ENCODE results near the gene ISLR2. TPM values are rescaled to one million over a fixed set of nuclear protein-coding genes. Genes with fewer than 3 reads are reported as not detected.

Gene ISLR2
- total RNA-seq, 1 donor from 2014 or later, result 2.7 TPM

DNA sequence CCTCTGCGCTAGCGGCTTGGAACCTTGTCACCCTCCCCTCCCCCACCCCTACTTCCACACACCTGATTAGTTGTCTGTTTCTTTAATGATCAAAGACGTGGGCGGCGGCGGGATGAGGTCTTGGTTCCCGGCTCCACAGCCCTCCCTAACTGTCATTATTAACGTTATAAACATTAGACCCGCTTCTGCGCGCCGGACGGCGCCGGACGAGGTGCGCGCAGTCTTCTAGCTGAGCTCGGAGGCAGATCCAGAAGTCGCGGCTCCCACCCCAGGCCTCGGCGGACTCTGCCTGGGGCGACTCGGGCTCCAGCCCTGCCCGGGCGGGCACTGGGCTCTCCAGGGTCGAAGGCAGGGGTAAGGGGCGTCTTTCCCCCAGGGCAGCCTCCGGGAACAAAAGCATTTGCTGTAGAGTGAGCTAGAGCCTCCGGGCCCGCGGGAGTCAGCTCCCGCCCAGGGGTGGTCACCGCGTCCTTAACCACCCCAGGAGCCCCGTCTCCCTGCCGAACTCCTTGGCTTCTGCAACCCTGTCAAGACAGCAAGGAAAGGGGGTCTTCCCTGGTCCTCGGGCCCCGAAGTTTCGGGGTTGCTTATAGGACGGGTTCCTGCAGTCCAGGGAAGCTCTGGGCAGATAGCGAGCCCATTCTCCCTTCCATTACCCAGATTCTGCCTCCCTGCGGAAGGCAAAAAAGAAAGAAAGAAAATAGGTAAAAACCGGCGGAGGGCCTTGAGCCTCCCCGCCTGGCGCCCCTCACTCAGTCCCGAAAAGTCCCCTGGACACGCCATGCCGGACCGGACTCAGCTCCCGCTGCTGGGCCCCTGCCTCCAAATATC lies 2.2 kb upstream of the ISLR2 start:
- ATAC-seq (ENCODE audit: poor library complexity) (peak; percentile 45), DNase-seq (no peak)
- intact Hi-C loops (cut with DNase I), result loop anchor here (2.0 to 5.0 kb wide), 2 partner anchors 179 to 194 kb away; no protein-coding TSS in a partner anchor

GRCh38 chr15:74128785-74129585 lies 1.4 kb upstream of the ISLR2 start:
- intact Hi-C loops (cut with DNase I), result loop anchor here (5.0 kb wide), 1 partner anchor 193 kb away; no protein-coding TSS in a partner anchor
- DNase-seq (no peak), ATAC-seq (ENCODE audit: poor library complexity) (no peak)

DNA sequence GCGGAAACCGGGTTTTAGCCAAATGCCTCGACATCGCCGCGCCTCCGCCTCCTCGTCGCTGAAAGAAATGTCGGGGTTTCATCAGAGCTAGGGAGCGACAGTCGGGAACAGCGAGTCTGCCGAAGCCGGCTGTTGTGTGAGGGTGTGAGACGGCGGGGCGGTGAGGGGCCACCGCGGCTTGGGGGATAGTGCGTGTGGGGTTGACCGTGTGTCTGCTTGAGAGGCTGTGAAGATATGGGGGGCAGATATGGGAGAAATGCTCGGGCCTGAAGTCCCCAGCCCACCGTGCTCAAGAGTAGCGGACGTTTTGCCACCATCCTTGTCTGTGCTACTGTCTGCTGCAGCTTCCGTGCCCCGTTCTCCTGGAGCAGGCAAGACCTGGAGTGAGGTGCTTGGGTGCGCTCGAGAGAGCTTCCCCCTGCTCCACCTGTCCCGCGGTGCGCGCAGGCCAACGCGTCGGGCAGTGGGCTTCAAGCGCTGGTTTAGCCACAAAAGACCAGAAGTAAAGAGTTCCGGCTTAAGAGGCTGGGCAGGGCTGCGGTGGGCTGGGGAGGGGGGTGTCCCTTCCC lies 716 bp upstream of the ISLR2 start:
- ATAC-seq (ENCODE audit: poor library complexity) (no peak), DNase-seq (no peak)
- intact Hi-C loops (cut with DNase I), result loop anchor here (5.0 kb wide), 1 partner anchor 193 kb away; no protein-coding TSS in a partner anchor

- no peak for ATAC-seq (ENCODE audit: poor library complexity)
- intact Hi-C loops (cut with DNase I), result no loop called here
These were observed 652 bp downstream of the ISLR2 start for GRCh38 chr15:74130849-74131627.

GRCh38 chr15:74131628-74132413 lies 1.4 kb downstream of the ISLR2 start:
- intact Hi-C loops (cut with DNase I), result no loop called here

More at GRCh38 chr15:74130849-74131627, 652 bp downstream of the ISLR2 start:
- DNase-seq, result no peak

GRCh38 chr15:74132681-74133651 lies 2.6 kb downstream of the ISLR2 start:
- no peak for ATAC-seq (ENCODE audit: poor library complexity)
- DNase-seq, result no peak
- intact Hi-C loops (cut with DNase I), result no loop called here

More at GRCh38 chr15:74131628-74132413, 1.4 kb downstream of the ISLR2 start:
- no peak for ATAC-seq (ENCODE audit: poor library complexity)
- DNase-seq, result no peak

GRCh38 chr15:74133694-74134386 lies 3.5 kb downstream of the ISLR2 start:
- intact Hi-C loops (cut with DNase I), result no loop called here
- DNase-seq, result no peak
- no peak for ATAC-seq (ENCODE audit: poor library complexity)

DNA sequence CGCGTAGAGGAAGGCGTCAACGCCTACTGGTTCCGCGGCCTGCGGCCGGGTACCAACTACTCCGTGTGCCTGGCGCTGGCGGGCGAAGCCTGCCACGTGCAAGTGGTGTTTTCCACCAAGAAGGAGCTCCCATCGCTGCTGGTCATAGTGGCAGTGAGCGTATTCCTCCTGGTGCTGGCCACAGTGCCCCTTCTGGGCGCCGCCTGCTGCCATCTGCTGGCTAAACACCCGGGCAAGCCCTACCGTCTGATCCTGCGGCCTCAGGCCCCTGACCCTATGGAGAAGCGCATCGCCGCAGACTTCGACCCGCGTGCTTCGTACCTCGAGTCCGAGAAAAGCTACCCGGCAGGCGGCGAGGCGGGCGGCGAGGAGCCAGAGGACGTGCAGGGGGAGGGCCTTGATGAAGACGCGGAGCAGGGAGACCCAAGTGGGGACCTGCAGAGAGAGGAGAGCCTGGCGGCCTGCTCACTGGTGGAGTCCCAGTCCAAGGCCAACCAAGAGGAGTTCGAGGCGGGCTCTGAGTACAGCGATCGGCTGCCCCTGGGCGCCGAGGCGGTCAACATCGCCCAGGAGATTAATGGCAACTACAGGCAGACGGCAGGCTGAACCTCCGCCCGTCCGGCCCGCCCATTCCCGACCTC lies 4.1 kb downstream of the ISLR2 start:
- intact Hi-C loops (cut with DNase I), result no loop called here
- ATAC-seq (ENCODE audit: poor library complexity) (peak; percentile 44), DNase-seq (peak; percentile 72)

GRCh38 chr15:74135041-74135565 lies 4.7 kb downstream of the ISLR2 start:
- DNase-seq (no peak), ATAC-seq (ENCODE audit: poor library complexity) (no peak)
- intact Hi-C loops (cut with DNase I), result no loop called here

GRCh38 chr15:74136540-74136813 lies 6.1 kb downstream of the ISLR2 start:
- intact Hi-C loops (cut with DNase I), result no loop called here
- DNase-seq, result no peak
- no peak for ATAC-seq (ENCODE audit: poor library complexity)

DNA sequence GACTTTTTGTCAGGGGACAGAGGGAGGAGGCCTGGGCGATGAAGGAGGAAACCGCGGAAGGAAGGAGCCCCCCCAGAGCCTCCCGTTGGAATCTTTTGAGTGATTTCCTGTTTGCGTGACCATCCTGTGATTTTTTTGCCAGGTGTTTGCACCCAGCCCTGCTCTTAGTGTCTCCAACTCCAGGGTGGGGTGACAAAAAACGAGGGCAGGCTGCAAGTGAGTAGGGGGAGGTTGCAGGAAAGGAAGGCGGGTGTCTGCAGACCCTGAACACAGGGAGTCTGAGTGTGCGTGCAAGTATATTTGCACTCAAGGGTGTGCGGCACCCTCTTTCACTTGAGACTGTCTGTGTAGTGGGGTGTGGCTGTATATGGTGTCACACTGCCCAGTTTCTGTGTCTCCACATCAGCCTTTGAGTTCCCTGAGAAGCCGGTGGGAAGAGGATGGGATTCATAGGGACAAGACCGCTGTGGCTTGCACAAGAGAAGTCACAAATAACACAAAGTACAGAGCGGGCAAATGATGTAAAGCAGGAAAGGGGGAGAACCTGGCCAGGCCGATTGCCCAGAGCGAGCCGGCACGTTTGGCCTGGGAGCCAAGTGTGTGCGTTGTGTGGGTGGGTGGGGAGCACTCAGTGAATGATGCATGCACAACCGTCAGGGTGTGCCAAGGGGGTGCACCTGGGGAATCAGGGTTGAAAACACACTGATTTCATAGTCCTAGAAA lies 6.6 kb downstream of the ISLR2 start:
- intact Hi-C loops (cut with DNase I), result no loop called here
- ATAC-seq (ENCODE audit: poor library complexity) (peak; percentile 11), DNase-seq (no peak)

- ATAC-seq (ENCODE audit: poor library complexity) (no peak), DNase-seq (no peak)
- intact Hi-C loops (cut with DNase I), result no loop called here
These were observed 7.1 kb downstream of the ISLR2 start for GRCh38 chr15:74137537-74137894.

- DNase-seq (no peak), ATAC-seq (ENCODE audit: poor library complexity) (no peak)
- intact Hi-C loops (cut with DNase I), result no loop called here
These were observed 8.3 kb downstream of the ISLR2 start for GRCh38 chr15:74138642-74139041.

DNA sequence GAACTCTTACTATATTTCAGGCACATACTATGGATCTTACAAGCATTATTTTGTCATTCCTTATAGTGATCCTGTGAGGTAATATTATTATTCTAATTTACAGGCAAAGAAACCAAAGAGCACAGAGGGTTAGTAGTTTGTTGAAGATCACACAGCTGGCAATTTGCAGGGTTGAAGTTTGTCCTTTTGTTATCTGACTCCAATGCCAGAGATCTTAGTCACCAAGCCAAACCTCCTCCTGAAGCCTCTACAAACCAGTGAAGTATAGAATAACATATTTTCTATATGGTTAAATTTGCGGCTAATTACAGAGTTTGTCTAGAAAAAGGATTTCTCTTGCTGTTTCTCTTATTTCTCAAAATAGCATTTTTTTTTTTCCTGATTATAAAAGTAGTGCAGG lies 11.2 kb downstream of the ISLR2 start:
- ATAC-seq (ENCODE audit: poor library complexity) (no peak), DNase-seq (no peak)
- intact Hi-C loops (cut with DNase I), result no loop called here

DNA sequence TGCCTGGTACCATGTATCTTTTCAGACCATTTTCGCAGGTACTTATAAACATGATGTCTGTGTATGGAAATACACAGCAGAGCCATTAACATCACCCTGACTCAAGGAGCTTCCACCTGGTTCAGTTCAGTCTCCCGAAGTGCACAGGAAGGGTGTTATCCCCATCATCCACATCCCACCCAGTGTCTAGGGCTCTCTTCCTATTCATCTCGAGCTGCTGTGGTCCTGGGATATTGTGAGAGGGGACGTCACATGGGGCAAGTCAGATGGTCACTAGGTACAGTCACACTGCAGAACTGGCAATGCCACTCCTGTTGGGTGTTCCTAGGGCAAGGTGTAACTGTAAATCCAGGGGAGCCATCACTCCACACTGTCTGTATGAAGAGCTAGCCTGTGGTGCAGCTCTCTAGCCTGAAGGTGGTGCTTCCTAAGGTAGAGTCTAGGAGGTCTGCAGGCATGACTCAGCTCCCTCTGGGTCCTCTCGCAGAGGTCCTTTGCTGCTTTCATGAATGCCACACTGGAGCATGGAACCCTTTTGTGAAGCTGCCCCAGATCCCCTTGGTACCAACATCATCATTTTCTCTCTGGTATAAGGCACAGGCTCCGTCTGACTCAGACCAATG lies 13.9 kb downstream of the ISLR2 start:
- ATAC-seq (ENCODE audit: poor library complexity) (no peak), DNase-seq (no peak)
- intact Hi-C loops (cut with DNase I), result no loop called here

Measured in Right ventricle myocardium superior (tissue), 1 donor.